ENCODE data around the gene MMP24.

- TF ChIP-seq REST (IDR thresholded peaks at IDR 0.05; ENCODE audit: low read depth, low read length) (peak; percentile 67), CTCF (IDR thresholded peaks at IDR 0.05) (no peak), CHD2 (IDR thresholded peaks at IDR 0.05; ENCODE audit: low read length, partially characterized antibody) (no peak), POLR2AphosphoS5 (IDR thresholded peaks at IDR 0.05; ENCODE audit: low read depth, low read length) (peak; percentile 92), USF1 (IDR thresholded peaks at IDR 0.05; ENCODE audit: borderline replicate concordance, low read depth) (peak; percentile 61; the same call in 1 of the 2 replicates), SIN3A (IDR thresholded peaks at IDR 0.05; ENCODE audit: borderline replicate concordance, low read depth, low read length) (peak; percentile 96), EP300 (IDR thresholded peaks at IDR 0.05; ENCODE audit: borderline replicate concordance in 1 of 2, low read depth in 1 of 2, low read length in 1 of 2) (peak; percentile 67 to 99), NFIC (IDR thresholded peaks at IDR 0.05; ENCODE audit: borderline replicate concordance) (peak; percentile 97), PBX3 (IDR thresholded peaks at IDR 0.05) (peak; percentile 98), MXI1 (IDR thresholded peaks at IDR 0.05; ENCODE audit: low read depth, low read length) (no peak), MEF2A (IDR thresholded peaks at IDR 0.05; ENCODE audit: borderline replicate concordance, low read depth) (peak; percentile 73; the same call in 1 of the 2 replicates)
These were observed 79.4 kb downstream of the MMP24 start for GRCh38 chr20:35305682-35306556.

Data from SK-N-SH (cell line).